Measurements from ENCODE around the gene ANKRD44.
"Not testable (repeated sequence)": the region's sequence is repeated elsewhere in the genome, so short reads cannot be mapped to it uniquely, and the experiment has no call there.

ANKRD44 gene

GRCh38 chr2:197242719-197243118 is 67.9 kb downstream of the ANKRD44 start:
- POLR2A ChIA-PET, result interaction anchor here (0.6 kb wide), 1 partner anchor 236 kb away, joined by 3 read pairs; no protein-coding TSS in a partner anchor
- CTCF ChIA-PET, result no interaction called here
- TF ChIP-seq CTCF (IDR thresholded peaks at IDR 0.05; ENCODE audit: insufficient read depth, low read length, missing control alignments), result no peak
- H3K4me3 ChIP-seq (ENCODE audit: low read depth, low read length), result no peak overlapping the region
- DNase-seq (ENCODE audit: low read depth, low spot score), result no peak

- ChIA-PET POLR2A (no interaction called here), CTCF (no interaction called here)
- DNase-seq (ENCODE audit: low read depth, low spot score), result no peak
- no peak overlapping the region for H3K4me3 ChIP-seq (ENCODE audit: low read depth, low read length)
- TF ChIP-seq CTCF (IDR thresholded peaks at IDR 0.05; ENCODE audit: insufficient read depth, low read length, missing control alignments), result no peak
Observed at GRCh38 chr2:197241596-197241995, 69.0 kb downstream of the ANKRD44 start.

GRCh38 chr2:197241153-197241552 is 69.4 kb downstream of the ANKRD44 start:
- no peak overlapping the region for H3K4me3 ChIP-seq (ENCODE audit: low read depth, low read length)
- TF ChIP-seq CTCF (IDR thresholded peaks at IDR 0.05; ENCODE audit: insufficient read depth, low read length, missing control alignments), result no peak
- ChIA-PET CTCF (no interaction called here), POLR2A (no interaction called here)
- no peak for DNase-seq (ENCODE audit: low read depth, low spot score)

GRCh38 chr2:197240421-197241041 is 70.0 kb downstream of the ANKRD44 start:
- no peak for TF ChIP-seq CTCF (IDR thresholded peaks at IDR 0.05; ENCODE audit: insufficient read depth, low read length, missing control alignments)
- ChIA-PET CTCF (no interaction called here), POLR2A (no interaction called here)
- H3K4me3 ChIP-seq (ENCODE audit: low read depth, low read length), result no peak overlapping the region
- DNase-seq (ENCODE audit: low read depth, low spot score), result no peak

GRCh38 chr2:197240018-197240417 is 70.6 kb downstream of the ANKRD44 start:
- DNase-seq (ENCODE audit: low read depth, low spot score); CTCF ChIA-PET; H3K4me3 ChIP-seq (ENCODE audit: low read depth, low read length): not testable (repeated sequence)
- POLR2A ChIA-PET, result interaction anchor here (0.6 kb wide), 1 partner anchor 9 kb away, joined by 3 read pairs; no protein-coding TSS in a partner anchor

- no peak for TF ChIP-seq CTCF (IDR thresholded peaks at IDR 0.05; ENCODE audit: insufficient read depth, low read length, missing control alignments)
- ChIA-PET POLR2A (interaction anchor here (0.6 kb wide), 1 partner anchor 9 kb away, joined by 3 read pairs; no protein-coding TSS in a partner anchor), CTCF (no interaction called here)
- no peak for DNase-seq (ENCODE audit: low read depth, low spot score)
- no peak overlapping the region for H3K4me3 ChIP-seq (ENCODE audit: low read depth, low read length)
Observed at GRCh38 chr2:197239434-197239833, 71.1 kb downstream of the ANKRD44 start.

- no peak for TF ChIP-seq CTCF (IDR thresholded peaks at IDR 0.05; ENCODE audit: insufficient read depth, low read length, missing control alignments)
- no peak overlapping the region for H3K4me3 ChIP-seq (ENCODE audit: low read depth, low read length)
- ChIA-PET CTCF (interaction anchor here (1.5 kb wide), 1 partner anchor 13 kb away, joined by 5 read pairs; no protein-coding TSS in a partner anchor), POLR2A (no interaction called here)
- DNase-seq (ENCODE audit: low read depth, low spot score), result no peak
Observed at GRCh38 chr2:197238043-197238365, 72.6 kb downstream of the ANKRD44 start.

All from AG04449 (cell line).